ENCODE measurements around the gene WDR49.

- TF ChIP-seq CTCF (IDR thresholded peaks at IDR 0.05) = no peak
- no peak for TF ChIP-seq POLR2A (IDR thresholded peaks at IDR 0.05)
- no peak for TF ChIP-seq POLR2AphosphoS5 (IDR thresholded peaks at IDR 0.05; ENCODE audit: insufficient read depth in 1 of 2, low read depth in 1 of 2)
Measured at GRCh38 chr3:167466966-167467365, 186.8 kb downstream of the WDR49 start.

Measured in vagina (tissue), 2 donors.